GM12874 (cell line): ENCODE results near the gene NPM3.

ENCODE experiments used
- CTCF ChIP-seq: IDR thresholded peaks from 2 replicates; pipeline ENCODE4 v1.5.1; 2011; ENCODE audit warnings: low read depth, mild to moderate bottlenecking, control low read depth, low read length, moderate library complexity; ENCODE audit not compliant: insufficient read depth

The NPM3 gene

GRCh38 chr10:101749047-101750016, 33.9 kb downstream of the NPM3 start:
- TF ChIP-seq CTCF, result no peak

- TF ChIP-seq CTCF, result no peak
Measured at GRCh38 chr10:101748496-101748895, 34.8 kb downstream of the NPM3 start.

- no peak for TF ChIP-seq CTCF
Measured at GRCh38 chr10:101745074-101745696, 38.1 kb downstream of the NPM3 start.

GRCh38 chr10:101744267-101744666, 39.0 kb downstream of the NPM3 start:
- TF ChIP-seq CTCF, result no peak

- TF ChIP-seq CTCF, result no peak
Measured at GRCh38 chr10:101741938-101742337, 41.3 kb downstream of the NPM3 start.

GRCh38 chr10:101736666-101737065, 46.6 kb downstream of the NPM3 start:
- no peak for TF ChIP-seq CTCF

DNA sequence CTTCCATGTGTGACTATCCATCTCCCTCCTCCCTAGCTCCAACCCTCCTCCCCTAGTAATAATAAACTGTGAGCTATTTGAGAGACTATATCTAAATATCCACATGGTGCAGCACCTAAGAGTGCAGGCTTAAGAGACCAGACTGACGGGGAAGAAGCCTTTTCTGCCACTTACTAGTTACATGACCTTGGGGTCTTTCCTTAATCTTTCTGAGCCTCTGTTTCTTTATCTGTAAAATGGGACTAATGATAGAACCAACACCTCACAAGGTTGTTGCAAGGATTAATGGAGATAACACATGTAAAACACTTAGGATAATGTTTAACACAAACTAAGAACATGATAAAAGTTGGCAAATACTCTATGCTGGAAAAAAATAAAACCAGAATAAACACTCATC, 51.1 kb downstream of the NPM3 start:
- TF ChIP-seq CTCF, result no peak
